ENCODE results near the gene KCNJ13. TPM values are rescaled to one million over a fixed set of nuclear protein-coding genes. Genes with fewer than 3 reads are reported as not detected.

KCNJ13 gene
- total RNA-seq (not detected), total RNA-seq (0 to 0.17 (median 0) reads per million in 29 experiments)
- total RNA-seq (2013), result not detected

GRCh38 chr2:232776435-232776834 lies at the start of gene KCNJ13:
KCNJ13 (minus strand) TSS chr2:232776565; CDS start chr2:232771362, 5,203 bp downstream.
- Histone ChIP-seq H3K36me3 (ENCODE audit: control insufficient read depth in 2 of 2, extremely low read depth in 1 of 2, insufficient read depth in 1 of 2, low read length in 1 of 2) (peaks cover 0 to 7% of the 10 kb centered on the region in 2 donors), H3K4me3 (ENCODE audit: control insufficient read depth in 1 of 2, extremely low read depth in 1 of 2, low read length in 1 of 2) (no peak within 1 kb of the TSS), H3K27me3 (replicated peaks in 1 of 2; ENCODE audit: control insufficient read depth in 2 of 2, extremely low read depth in 1 of 2, insufficient read depth in 2 of 2, low read length in 1 of 2) (no peaks in the 10 kb centered on the region), H3K4me1 (ENCODE audit: control insufficient read depth in 1 of 2, extremely low read depth in 1 of 2, insufficient read depth in 2 of 2, low read length in 2 of 2) (peaks cover 0 to 4% of the 10 kb centered on the region in 2 experiments), H3K9me3 (no peaks in the 10 kb centered on the region), H3K27ac (ENCODE audit: low read length) (no peak within 1 kb of the TSS)
- Mint-ChIP-seq H3K27me3 (no peaks in the 10 kb centered on the region), H3K4me1 (peaks cover 16 to 20% (median 20%) of the 10 kb centered on the region in 3 donors), H3K4me3 (no peak within 1 kb of the TSS), H3K27ac (no peak within 1 kb of the TSS), H3K36me3 (peaks cover 25% of the 10 kb centered on the region), H3K9me3 (no peaks in the 10 kb centered on the region)
- ATAC-seq (replicated peaks in 1 of 4) (no peak), DNase-seq (no peak)
- ChIA-PET POLR2A (no interaction called here), CTCF (no interaction called here)
- WGBS (ENCODE audit: insufficient coverage), result no CpG with 5 or more reads among the region's 1 CpG

GRCh38 chr2:232817756-232818155 lies 41.4 kb upstream of the KCNJ13 start:
- Histone ChIP-seq H3K4me3 (ENCODE audit: control insufficient read depth in 1 of 2, extremely low read depth in 1 of 2, low read length in 1 of 2) (no peak overlapping the region), H3K27ac (ENCODE audit: low read length) (no peak overlapping the region), H3K9me3 (no peaks in the 10 kb centered on the region), H3K4me1 (ENCODE audit: control insufficient read depth in 1 of 2, extremely low read depth in 1 of 2, insufficient read depth in 2 of 2, low read length in 2 of 2) (no peaks in the 10 kb centered on the region), H3K27me3 (replicated peaks in 1 of 2; ENCODE audit: control insufficient read depth in 2 of 2, extremely low read depth in 1 of 2, insufficient read depth in 2 of 2, low read length in 1 of 2) (no peaks in the 10 kb centered on the region), H3K36me3 (ENCODE audit: control insufficient read depth in 2 of 2, extremely low read depth in 1 of 2, insufficient read depth in 1 of 2, low read length in 1 of 2) (peaks cover 8 to 64% of the 10 kb centered on the region in 2 donors)
- DNase-seq (no peak), ATAC-seq (replicated peaks in 1 of 4) (no peak)
- Mint-ChIP-seq H3K4me1 (no peaks in the 10 kb centered on the region), H3K4me3 (no peak overlapping the region), H3K36me3 (peaks cover 68% of the 10 kb centered on the region), H3K27me3 (no peaks in the 10 kb centered on the region), H3K9me3 (no peaks in the 10 kb centered on the region), H3K27ac (no peak overlapping the region)
- CTCF ChIA-PET, result no interaction called here
- POLR2A ChIA-PET, result interaction anchor here in 1 of 2 donors (0.6 kb wide), 1 partner anchor 489 kb away, joined by 4 read pairs; no protein-coding TSS in a partner anchor
- no CpG with 5 or more reads among the region's 3 CpGs for WGBS (ENCODE audit: insufficient coverage)

- no peak overlapping the region for H3K4me3 ChIP-seq (ENCODE audit: control insufficient read depth in 1 of 2, extremely low read depth in 1 of 2, low read length in 1 of 2)
- H3K9me3 ChIP-seq, result no peaks in the 10 kb centered on the region
- Mint-ChIP-seq H3K9me3 (no peaks in the 10 kb centered on the region), H3K4me3 (no peak overlapping the region), H3K27me3 (no peaks in the 10 kb centered on the region), H3K4me1 (no peaks in the 10 kb centered on the region), H3K27ac (no peak overlapping the region), H3K36me3 (peaks cover 65% of the 10 kb centered on the region)
- ChIA-PET CTCF (no interaction called here), POLR2A (no interaction called here)
- H3K36me3 ChIP-seq (ENCODE audit: control insufficient read depth in 2 of 2, extremely low read depth in 1 of 2, insufficient read depth in 1 of 2, low read length in 1 of 2), result peaks cover 8 to 70% of the 10 kb centered on the region in 2 donors
- no peak for DNase-seq
- no peaks in the 10 kb centered on the region for H3K4me1 ChIP-seq (ENCODE audit: control insufficient read depth in 1 of 2, extremely low read depth in 1 of 2, insufficient read depth in 2 of 2, low read length in 2 of 2)
- WGBS (ENCODE audit: insufficient coverage), result 98% methylated on average over 6 of the region's 10 CpGs
- no peak for ATAC-seq (replicated peaks in 1 of 4)
- no peaks in the 10 kb centered on the region for H3K27me3 ChIP-seq (replicated peaks in 1 of 2; ENCODE audit: control insufficient read depth in 2 of 2, extremely low read depth in 1 of 2, insufficient read depth in 2 of 2, low read length in 1 of 2)
- no peak overlapping the region for H3K27ac ChIP-seq (ENCODE audit: low read length)
These were observed 40.3 kb upstream of the KCNJ13 start for GRCh38 chr2:232816657-232817056.

- H3K4me1 ChIP-seq (ENCODE audit: control insufficient read depth in 1 of 2, extremely low read depth in 1 of 2, insufficient read depth in 2 of 2, low read length in 2 of 2), result no peaks in the 10 kb centered on the region
- Mint-ChIP-seq H3K9me3 (no peaks in the 10 kb centered on the region), H3K27me3 (no peaks in the 10 kb centered on the region), H3K36me3 (peaks cover 64% of the 10 kb centered on the region), H3K4me3 (no peak overlapping the region), H3K4me1 (no peaks in the 10 kb centered on the region), H3K27ac (no peak overlapping the region)
- no peak overlapping the region for H3K4me3 ChIP-seq (ENCODE audit: control insufficient read depth in 1 of 2, extremely low read depth in 1 of 2, low read length in 1 of 2)
- ChIA-PET CTCF (interaction anchor here in 1 of 2 donors (0.6 kb wide), 1 partner anchor 20 kb away, joined by 4 read pairs; no protein-coding TSS in a partner anchor), POLR2A (no interaction called here)
- ATAC-seq (replicated peaks in 1 of 4) (no peak), DNase-seq (no peak)
- H3K27me3 ChIP-seq (replicated peaks in 1 of 2; ENCODE audit: control insufficient read depth in 2 of 2, extremely low read depth in 1 of 2, insufficient read depth in 2 of 2, low read length in 1 of 2), result no peaks in the 10 kb centered on the region
- WGBS (ENCODE audit: insufficient coverage), result 92% methylated on average over 3 of the region's 3 CpGs
- no peaks in the 10 kb centered on the region for H3K9me3 ChIP-seq
- no peak overlapping the region for H3K27ac ChIP-seq (ENCODE audit: low read length)
- H3K36me3 ChIP-seq (ENCODE audit: control insufficient read depth in 2 of 2, extremely low read depth in 1 of 2, insufficient read depth in 1 of 2, low read length in 1 of 2), result peaks cover 8 to 73% of the 10 kb centered on the region in 2 donors
These were observed 39.2 kb upstream of the KCNJ13 start for GRCh38 chr2:232815569-232815968.

- Histone ChIP-seq H3K36me3 (ENCODE audit: control insufficient read depth in 2 of 2, extremely low read depth in 1 of 2, insufficient read depth in 1 of 2, low read length in 1 of 2) (peaks cover 4 to 78% of the 10 kb centered on the region in 2 donors), H3K27me3 (replicated peaks in 1 of 2; ENCODE audit: control insufficient read depth in 2 of 2, extremely low read depth in 1 of 2, insufficient read depth in 2 of 2, low read length in 1 of 2) (no peaks in the 10 kb centered on the region), H3K4me3 (ENCODE audit: control insufficient read depth in 1 of 2, extremely low read depth in 1 of 2, low read length in 1 of 2) (no peak overlapping the region), H3K4me1 (ENCODE audit: control insufficient read depth in 1 of 2, extremely low read depth in 1 of 2, insufficient read depth in 2 of 2, low read length in 2 of 2) (no peaks in the 10 kb centered on the region), H3K27ac (ENCODE audit: low read length) (no peak overlapping the region), H3K9me3 (no peaks in the 10 kb centered on the region)
- Mint-ChIP-seq H3K9me3 (no peaks in the 10 kb centered on the region), H3K27ac (no peak overlapping the region), H3K4me1 (no peaks in the 10 kb centered on the region), H3K4me3 (no peak overlapping the region), H3K36me3 (peaks cover 56% of the 10 kb centered on the region), H3K27me3 (no peaks in the 10 kb centered on the region)
- CTCF ChIA-PET, result no interaction called here
- no peak for ATAC-seq (replicated peaks in 1 of 4)
- POLR2A ChIA-PET, result no interaction called here
- no CpG with 5 or more reads among the region's 1 CpG for WGBS (ENCODE audit: insufficient coverage)
- no peak for DNase-seq
These were observed 34.1 kb upstream of the KCNJ13 start for GRCh38 chr2:232810444-232810843.

- H3K9me3 ChIP-seq, result no peaks in the 10 kb centered on the region
- ChIA-PET CTCF (no interaction called here), POLR2A (no interaction called here)
- 100% methylated on average over 2 of the region's 5 CpGs for WGBS (ENCODE audit: insufficient coverage)
- no peaks in the 10 kb centered on the region for H3K27me3 Mint-ChIP-seq
- H3K27me3 ChIP-seq (replicated peaks in 1 of 2; ENCODE audit: control insufficient read depth in 2 of 2, extremely low read depth in 1 of 2, insufficient read depth in 2 of 2, low read length in 1 of 2), result no peaks in the 10 kb centered on the region
- ATAC-seq (replicated peaks in 1 of 4) (no peak), DNase-seq (peak in 1 of 35 experiments; percentile 5)
- no peak overlapping the region for H3K27ac ChIP-seq (ENCODE audit: low read length)
- peaks cover 0 to 5% (median 0%) of the 10 kb centered on the region in 3 donors for H3K4me1 Mint-ChIP-seq
- no peaks in the 10 kb centered on the region for H3K9me3 Mint-ChIP-seq
- H3K4me3 Mint-ChIP-seq, result no peak overlapping the region
- H3K4me3 ChIP-seq (ENCODE audit: control insufficient read depth in 1 of 2, extremely low read depth in 1 of 2, low read length in 1 of 2), result no peak overlapping the region
- peaks cover 5 to 75% of the 10 kb centered on the region in 2 donors for H3K36me3 ChIP-seq (ENCODE audit: control insufficient read depth in 2 of 2, extremely low read depth in 1 of 2, insufficient read depth in 1 of 2, low read length in 1 of 2)
- peaks cover 55% of the 10 kb centered on the region for H3K36me3 Mint-ChIP-seq
- no peaks in the 10 kb centered on the region for H3K4me1 ChIP-seq (ENCODE audit: control insufficient read depth in 1 of 2, extremely low read depth in 1 of 2, insufficient read depth in 2 of 2, low read length in 2 of 2)
- H3K27ac Mint-ChIP-seq, result no peak overlapping the region
These were observed 33.2 kb upstream of the KCNJ13 start for GRCh38 chr2:232809349-232810124.
